Activated CD8-positive, alpha-beta memory T cell treated with anti-CD3 and anti-CD28 coated beads for 24 hours (primary cell): Measurements from ENCODE around the gene TEX48.
A peak's percentile ranks its signal among the peaks of the same experiment; 100 is the strongest.

Experiments used
- DNase-seq: peaks from one replicate; pipeline ENCODE4 v3.0.0-alpha.2; 2020

TEX48 gene

DNA sequence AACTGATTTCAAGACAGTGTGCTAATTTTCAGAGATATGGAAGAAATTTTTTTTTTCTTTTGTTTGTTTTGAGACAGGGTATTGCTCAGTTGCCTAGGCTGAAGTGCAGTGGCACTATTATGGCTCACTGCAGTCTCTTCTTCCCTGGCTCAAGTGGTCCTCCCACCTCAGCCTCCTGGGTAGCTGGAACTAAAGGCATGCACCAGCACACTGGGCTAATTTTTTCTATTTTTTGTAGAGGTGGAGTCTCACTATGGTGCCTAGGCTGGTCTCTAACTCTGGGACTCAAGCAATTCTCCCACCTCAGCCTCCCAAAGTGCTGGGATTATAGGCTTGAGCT, 9.9 kb upstream of the TEX48 start:
- no peak for DNase-seq

DNA sequence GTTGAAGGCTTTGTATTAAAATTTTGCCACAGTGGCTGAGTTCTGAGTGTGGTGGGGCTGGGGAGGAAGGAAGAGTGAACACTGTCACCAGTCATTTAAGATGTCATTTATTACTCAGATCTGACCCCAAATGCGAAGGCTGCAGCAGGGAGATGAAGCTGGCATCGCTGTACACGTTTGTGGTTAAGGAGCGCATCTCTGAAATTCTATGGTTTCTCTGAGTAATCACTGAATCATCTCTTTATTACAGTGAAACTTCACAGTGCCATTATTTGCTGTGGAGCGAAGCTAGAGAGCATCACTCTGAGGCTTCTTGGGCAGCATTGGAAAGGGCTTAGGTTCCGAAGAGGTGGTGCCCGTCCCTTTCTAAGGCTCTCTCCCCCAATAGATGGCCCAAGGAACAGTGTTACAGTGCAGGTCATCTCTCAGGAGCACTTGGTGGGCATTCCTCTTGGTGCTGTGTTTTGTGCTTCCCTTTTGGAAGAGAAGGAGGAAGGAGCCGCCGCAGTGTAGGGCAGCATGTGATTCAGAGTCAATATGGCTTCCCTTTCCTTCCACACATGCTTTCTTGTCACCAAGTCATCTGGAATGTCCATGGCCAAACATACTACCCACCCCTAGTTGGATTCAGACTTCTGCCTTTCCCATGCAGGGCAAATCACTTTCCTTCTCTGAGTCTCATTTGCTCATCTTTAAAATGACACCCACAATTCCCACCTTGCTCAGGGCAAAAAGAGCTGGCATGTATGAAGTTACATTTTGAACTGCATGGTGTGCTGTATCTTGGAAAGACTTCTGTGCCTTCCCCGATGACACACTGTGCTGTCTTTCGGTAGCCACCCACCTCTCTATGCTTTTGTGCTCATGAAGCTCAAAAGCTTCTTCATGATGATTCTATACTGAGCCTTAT, 9.3 kb upstream of the TEX48 start:
- peak; percentile 83 for DNase-seq

DNA sequence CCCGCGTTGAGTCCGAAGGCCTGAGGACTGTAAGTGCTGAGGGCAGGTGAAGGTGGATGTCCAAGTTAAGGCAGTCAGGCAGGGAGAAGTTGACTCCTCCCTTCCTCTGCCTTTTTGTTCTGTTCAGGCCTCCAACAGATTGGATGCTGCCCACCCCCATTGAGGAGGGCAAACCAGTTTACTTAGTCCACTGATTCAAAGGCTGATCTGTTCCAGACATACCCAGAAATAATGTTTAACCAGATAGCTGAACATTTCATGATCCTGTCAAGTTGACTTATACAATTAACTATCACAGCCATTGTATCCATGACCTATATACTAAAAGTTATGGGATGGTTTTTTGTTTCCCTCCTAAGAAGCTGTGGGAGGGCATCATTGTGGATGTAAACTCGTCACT, 8.3 kb upstream of the TEX48 start:
- DNase-seq, result no peak

DNA sequence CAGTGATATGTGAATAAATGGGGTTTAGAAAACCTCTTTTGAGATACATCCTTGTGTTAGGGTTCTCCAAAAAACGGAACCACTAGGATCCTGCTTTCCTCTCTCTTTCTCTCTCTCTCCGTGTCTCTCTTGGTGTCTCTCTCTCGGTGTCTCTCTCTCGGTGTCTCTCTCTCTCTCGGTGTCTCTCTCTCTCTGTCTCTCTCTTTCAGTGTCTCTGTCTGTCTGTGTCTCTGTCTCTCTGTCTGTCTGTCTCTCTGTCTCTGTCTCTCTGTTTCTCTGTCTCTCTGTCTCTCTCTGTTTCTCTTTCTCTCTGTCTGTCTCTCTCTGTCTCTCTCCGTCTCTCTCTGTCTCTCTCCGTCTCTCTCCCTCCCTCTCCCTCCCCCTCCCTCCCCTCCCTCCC, 7.8 kb upstream of the TEX48 start:
- DNase-seq, result no peak

DNA sequence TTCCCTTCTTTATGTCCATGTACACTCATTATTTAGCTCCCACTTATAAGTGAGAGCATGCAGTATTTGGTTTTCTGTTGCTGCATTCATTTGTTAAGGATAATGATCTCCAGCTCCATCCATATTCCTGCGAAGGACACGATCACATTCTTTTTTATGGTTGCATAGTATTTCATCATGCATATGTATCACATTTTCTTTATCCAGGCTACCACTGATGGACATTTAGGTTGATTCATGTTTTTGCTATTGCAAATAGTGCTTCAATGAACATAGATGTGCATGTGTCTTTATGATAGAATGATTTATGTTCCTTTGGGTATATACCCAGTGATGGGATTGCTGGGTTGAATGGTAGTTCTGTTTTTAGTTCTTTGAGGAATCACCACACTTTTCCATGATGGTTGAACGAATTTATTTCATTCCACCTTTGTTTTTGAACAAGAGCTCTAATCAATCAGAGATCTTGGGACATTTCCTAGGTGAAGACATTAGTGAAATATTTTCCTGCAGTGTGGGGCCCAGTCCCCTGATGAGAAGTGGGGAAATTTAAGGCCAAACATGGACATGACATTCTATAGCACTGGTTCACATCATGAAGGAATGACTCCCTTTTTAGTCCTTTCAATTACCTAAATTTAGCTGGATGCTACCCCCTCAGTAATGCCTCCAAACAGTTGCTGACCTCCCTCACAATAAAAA, 7.1 kb upstream of the TEX48 start:
- DNase-seq, result no peak

DNA sequence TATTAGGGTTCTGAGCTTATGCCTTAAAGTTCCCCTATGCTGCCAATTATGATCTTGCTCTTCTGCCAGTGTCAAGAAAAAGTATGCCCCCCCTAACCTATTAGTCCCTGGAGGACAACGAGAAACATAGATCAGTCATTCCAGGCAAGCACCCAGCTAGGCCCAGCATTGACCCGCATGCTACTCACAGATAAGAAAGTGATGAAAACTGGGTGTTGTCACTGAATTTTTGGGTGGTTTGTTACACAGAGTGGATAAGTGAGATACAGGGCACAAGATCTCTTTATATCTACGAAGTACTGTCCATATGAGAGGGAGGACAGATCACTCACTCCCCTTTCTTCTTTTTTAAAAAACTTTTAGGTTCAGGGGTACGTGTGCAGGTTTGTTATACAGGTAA, 6.4 kb upstream of the TEX48 start:
- DNase-seq, result no peak

DNA sequence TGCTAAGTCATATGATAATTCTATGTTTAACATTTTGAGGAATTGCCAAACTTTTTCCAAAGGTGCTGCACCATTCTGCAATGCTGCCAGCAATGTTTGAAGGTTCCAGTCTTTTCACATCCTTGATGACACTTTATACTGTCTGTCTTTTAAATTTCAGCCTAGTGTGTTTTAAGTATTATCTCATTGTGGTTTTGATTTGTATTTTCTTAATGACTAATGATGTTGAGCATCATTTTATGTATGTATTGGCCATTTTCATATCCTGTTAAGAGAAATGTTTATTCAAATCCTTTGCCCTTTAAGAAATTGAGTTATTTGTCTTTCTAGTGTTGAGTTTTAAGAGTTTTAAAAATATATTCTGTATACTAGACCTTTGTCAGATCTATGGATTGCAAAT, 5.0 kb upstream of the TEX48 start:
- no peak for DNase-seq

DNA sequence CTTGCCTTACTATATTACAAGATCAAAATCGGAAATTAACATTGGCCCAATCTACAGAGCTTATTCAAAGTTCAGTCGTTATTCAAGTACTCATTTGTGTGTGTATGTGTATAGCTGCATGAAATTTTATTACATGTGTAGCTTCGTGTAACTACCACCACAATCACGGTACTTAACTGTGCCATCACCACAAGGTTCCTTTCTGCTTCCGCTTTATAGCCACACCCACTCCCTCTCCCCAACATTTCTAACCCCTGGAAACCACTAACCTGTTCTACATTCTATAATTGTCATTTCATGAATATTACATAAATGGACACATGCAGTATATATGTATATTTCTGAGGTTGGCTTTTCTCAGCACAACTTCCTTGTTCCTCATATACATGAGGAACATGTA, 4.0 kb upstream of the TEX48 start:
- no peak for DNase-seq

DNA sequence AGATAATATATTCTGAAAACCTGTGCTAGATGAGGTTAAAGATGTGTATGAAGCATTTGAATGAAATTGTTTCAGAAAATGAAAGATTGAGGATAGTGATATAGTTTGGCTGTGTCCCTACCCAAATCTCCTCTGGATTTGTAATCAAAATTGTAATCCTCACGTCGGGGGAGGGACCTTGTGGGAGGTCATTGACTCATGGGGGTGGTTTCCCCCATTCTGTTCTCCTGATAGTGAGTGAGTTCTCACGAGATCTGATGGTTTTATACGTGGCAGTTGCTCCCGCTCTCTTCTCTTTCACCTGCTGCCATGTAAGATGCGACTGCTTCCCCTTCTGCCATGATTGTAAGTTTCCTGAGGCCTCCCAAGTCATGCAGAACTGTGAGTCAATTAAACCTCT, 2.0 kb upstream of the TEX48 start:
- no peak for DNase-seq

DNA sequence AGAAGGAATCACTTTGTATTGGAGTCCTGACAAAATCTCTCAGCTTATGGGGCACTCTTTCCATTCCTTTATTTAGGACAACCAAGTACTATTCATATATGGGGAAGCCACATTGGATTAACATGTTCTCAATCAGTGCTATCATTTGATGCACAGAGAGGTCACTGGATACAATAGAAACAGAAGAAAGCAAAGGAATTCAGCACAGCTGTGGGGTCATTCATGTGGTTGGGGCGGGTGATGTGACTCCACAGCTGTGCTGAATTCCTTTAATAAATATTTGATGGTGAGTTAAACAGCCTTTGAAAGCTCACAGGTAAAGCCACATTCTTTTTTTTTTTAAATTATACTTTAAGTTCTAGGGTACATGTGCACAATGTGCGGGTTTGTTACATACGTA, 854 bp upstream of the TEX48 start:
- DNase-seq, result no peak

DNA sequence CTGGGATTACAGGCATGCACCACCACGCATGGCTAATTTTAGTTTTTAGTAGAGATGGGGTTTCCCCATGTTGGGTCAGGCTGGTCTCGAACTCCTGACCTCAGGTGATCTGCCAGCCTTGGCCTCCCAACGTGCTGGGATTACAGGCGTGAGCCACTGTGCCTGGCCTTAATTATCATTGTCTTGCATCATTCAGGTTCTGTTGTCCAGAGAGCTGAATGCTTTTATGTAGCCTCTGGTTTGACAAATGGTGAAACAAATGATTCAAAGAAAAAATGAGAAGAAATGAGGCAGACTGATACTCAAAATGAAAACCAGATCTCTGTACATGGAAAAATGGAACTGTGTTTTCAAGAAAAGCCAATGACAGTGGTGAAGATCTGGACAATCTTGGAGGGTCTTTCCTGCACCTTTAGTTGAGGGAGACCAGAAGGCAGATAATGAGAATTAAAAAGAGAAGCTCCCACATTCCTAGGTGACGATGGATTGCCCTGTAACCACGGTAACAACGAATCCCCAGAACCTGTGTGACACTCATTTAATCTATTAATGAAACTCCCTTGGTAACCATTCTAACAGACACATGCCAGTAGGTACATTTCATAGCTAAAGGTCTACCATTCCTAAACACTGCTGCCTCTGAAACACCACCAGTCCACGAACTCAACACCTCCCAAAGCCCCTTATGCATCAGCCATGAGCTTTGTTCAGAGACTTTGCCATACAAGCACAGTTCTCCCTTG, 1.6 kb downstream of the TEX48 start:
- no peak for DNase-seq

DNA sequence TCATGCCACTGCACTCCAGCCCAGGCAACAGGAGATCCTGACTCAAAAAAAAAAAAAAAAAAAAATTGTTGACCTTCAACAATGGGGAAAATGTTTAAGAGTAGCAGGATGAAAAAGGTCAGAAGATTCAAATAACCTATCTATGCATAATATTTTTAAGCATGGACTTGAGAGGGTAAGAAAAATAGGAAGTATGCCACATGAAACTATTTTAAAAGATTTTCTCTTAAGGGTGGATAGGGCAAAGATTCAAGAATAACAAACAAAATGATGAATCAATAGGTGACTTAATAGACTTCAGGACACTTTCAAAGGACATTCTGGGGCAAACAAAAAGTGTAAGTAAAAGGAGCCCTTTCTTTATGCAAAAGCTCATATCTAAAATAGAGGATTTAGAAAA, 3.2 kb downstream of the TEX48 start:
- no peak for DNase-seq

DNA sequence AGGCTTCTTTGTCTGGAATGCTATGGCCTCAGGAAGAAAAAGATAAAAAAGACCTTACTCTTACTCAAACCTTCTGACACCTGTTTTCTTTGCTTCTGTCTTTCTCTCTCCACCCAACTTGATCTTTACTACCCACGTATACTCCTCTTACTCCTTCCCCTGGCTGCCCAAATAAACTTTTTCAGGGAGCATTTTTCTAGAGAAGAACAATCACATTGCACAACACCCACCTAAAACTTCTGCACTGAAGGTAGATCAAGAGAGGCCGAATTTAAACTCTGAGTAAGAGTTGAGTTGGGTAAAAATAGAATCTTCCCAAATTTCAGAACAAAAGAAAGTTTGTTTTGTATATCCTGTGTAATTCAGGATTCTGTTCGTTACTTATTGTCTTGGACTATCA, 3.9 kb downstream of the TEX48 start:
- DNase-seq, result no peak

DNA sequence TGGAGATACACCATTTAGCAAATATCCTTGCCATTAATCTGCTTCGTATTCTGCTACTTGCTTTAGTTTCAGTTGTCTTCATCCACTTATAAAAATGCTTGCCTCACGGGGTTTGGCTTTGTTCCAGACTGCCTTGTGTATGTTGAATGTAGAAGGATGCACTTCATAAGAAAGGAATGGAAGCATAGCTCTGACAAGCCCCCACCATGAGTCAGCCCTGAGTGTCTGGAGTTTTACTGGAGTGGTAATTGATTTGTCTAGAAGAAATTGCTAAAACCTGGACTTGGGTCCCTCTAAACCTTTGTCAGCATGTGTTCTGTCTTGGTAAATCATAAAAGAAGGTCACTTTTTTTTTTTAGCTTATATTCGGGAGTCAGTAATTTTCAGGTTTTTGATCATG, 4.6 kb downstream of the TEX48 start:
- DNase-seq, result no peak

DNA sequence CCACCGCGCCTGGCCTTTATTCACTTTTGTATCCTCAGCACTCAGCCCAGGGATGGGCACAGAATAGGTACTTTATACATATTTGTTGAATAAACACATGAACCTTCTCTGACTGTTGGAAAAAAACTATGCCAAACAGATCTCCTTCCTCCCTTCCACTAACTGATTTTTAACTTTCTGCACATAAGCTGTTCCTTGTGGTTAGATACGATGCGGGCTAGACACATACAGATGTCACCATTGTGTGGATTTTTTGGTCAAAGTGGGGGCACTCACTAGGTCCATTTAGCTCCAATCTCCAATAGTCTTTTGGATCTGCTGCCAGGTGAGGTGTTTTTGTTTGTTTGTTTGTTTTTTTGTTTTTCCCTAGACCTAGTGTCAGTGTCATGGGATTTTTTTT, 5.1 kb downstream of the TEX48 start:
- DNase-seq, result no peak

DNA sequence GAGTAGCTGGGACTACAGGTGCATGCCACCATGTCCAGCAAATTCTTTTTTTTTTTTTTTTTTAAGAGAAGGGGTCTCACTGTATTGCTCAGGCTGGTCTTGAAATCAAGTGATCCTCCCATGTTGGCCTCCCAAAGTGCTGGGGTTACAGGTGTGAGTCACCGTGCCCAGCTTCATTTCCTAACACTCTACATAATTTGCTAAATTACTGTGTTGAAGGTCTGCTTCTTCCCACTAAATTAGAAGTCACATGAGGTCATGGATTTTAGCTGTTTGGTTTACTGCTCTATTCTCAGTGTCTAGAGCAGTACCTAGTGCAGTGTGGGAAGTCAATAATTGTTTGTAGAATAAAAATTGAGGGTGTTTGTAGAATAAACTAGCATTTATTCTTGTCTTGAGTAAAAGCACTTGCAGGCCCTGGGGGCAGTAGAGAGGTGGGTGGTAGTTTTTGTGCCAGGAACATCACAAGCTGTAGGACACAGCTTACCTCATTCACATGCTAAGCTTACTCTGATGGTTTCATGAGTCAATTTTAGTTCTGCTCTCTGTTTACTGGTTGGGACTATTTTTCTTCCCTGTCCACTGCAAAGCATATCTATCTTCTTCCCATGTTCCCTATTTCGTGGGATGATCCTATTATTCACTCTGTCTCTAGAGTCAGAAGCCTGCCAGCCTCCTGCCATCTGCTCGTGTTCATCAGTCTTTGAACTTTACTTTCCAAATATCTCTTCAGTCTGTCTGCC, 7.0 kb downstream of the TEX48 start:
- no peak for DNase-seq

DNA sequence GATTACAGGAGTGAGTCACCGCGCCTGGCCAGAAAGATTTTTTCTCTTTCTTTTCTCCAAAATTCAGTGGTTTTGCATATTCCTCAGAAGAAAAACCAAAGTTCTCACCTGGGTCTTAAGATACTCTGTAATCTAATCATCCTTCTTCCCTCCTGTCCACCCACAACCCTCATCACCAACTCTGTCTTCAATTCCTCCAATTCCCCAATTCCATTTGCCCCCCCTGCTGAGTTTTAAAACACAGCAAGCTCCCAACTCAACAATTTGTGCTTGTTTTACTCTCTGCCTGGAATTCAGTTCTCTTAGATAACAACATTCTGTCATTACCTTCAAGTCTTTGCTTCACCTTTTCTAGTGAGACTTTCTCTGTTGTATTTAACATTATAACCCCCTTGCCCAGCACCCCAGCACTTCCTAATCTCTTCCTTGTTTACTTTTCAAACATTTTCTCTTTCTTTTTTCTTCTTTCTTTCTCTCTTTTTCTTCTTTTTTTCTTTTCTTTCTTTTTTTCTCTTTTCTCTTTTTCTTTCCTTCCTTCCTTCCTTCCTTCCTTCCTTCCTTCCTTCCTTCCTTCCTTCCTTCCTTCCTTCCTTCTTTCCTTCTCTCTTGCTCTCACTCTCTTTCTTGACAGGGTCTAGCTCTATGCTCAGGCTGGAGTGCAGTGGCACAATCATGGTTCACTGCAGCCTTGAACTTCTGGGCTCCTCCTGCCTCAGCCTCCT, 7.8 kb downstream of the TEX48 start:
- DNase-seq, result no peak

DNA sequence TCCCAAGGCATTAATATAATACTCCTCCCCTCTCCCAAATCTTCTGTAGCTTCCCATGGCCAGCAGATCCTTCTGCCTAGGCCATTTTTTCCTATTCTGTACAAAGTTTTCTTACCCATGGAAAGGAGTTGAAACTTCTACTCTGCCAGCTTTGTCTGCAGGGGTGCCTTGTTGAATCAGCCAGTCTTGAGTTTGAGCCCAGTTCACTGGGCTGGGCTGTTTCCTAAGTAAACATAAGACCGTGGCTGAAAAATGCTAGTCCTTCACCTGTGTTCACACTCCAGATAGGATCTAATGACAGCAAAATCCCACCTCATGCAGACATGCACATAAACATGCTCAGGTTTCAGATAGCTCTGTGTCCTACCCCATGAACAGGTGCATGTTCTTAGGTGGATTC, 10.4 kb downstream of the TEX48 start:
- no peak for DNase-seq

DNA sequence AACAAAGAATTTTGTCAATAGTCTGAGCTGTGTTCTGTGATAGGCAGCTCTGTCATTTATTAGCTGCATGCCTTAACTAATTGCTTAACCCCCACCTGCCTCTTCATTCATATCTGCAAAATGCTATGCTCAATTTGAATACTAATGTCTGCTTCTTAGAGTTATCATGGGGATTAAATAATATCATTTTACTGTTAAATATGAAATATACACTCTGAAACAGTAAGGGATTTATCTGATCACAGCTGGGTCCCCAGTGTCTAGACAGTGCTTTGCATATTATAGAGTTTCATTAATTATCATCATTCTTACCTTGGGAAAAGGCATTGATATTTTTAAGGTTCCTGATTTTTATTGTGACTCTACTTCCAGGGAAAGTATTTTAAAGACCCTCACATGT, 12.0 kb downstream of the TEX48 start:
- no peak for DNase-seq

DNA sequence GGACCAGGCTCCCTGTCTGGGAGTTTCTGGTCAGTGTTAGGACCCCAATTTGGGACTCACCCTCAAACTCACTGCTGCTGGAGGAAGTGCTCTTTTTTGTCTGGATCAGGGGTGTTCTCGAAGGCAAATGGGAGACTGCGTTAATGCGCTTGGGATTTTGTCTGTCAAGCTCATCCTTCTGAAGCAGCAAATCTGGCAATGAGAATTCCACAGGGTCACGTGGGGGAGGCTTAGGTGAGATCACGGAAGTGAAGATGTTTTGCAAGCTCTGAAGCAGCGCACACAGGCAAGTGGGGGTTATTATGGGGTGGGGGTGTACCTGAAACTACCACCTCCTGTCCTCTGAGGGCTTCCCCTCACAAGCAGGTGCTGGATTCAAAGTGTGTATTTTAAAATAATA, 13.8 kb downstream of the TEX48 start:
- no peak for DNase-seq

DNA sequence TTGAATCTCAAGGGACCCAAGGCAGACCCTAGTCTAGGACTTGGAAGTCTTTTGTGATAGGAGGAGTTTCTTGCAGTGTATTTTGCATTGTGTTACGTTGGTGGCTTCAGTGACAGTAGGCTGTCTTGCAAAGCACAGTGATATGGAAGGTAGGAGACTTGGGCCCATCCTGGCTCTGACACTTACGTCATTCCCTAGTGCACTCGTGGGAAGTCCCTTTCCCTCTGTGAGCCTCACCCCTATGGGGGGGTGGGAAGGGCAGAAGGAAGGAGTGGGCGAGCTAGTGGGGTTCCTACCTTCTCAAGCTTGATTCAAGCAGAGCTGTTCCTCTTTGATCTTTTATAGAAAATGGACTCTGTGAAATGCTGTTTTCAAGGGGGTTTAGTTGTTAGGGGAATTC, 15.1 kb downstream of the TEX48 start:
- DNase-seq, result no peak

DNA sequence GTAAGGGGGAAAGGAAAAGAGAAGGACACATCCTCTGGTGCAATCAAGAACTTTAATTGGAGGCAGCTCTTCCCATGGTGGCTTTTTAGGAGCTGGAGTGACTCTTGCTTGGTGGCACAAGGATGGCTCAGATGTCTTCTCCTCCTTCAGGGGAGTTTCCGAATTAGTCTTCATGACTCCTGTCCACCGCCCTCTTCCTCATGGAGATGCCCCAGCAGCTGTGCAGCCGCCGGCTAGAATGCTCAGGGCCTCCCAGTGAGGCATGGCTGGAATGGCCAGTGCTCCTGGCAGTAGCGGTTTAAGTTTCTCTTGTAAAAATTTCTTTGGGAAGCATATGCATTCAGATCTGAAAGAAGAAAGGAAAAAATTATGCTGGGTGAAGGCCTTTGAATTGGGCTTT, 15.6 kb downstream of the TEX48 start:
- no peak for DNase-seq

DNA sequence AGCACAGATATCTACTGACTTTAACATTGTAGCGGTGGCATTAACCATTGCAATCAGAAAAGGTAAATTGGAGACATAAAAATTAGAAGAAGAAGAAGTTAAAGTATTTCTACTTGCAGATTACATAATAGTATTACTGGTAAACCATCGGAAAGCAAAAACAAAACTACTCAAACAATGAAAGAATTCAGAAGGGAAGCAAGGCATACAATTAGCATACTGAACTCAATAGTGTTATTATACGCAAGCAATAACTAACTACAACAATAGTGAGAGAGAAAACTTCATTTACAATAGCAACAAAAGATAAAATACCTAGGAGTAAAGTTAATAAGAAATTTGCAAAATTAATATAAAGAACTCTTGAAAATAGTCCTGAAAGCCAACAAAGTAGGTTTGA, 17.8 kb downstream of the TEX48 start:
- no peak for DNase-seq
